Pancreas (tissue), 10 donors: ENCODE results near the gene ERI3. TPM values are rescaled to one million over a fixed set of nuclear protein-coding genes. Genes with fewer than 3 reads are reported as not detected.

Source experiments
- ATAC-seq, 4 donors: fragments of 200-7000 bp; cut with Tn5 transposase; one replicate each; pipeline versions ENCODE4 v1.8.0 to v1.9.1; 2020; ENCODE audit warnings: mild to moderate bottlenecking in 4 of 4, moderate library complexity in 4 of 4
- DNase-seq, 6 donors: peaks; one replicate each; pipeline ENCODE4 v3.0.0-alpha.2; 2020
- FAIRE-seq: peaks from 2 replicates; lab custom pipeline; 2012; peaks lifted over from hg19 to GRCh38; lab: Jason Lieb, UNC
- H3K27ac ChIP-seq, 4 donors: fragments of 200-600 bp; sonication (generic); 1 replicate in 3 of 4; 2 replicates in 1 of 4; pipeline versions ENCODE4 v1.5.0 to v1.8.0; 2020
- H3K27me3 ChIP-seq, 4 donors: fragments of 200-600 bp; one replicate each; pipeline ENCODE4 v1.8.0; 2021
- H3K36me3 ChIP-seq, 3 donors: fragments of 200-600 bp; sonication (generic) in 1 of 3; one replicate each; pipeline versions ENCODE4 v1.5.0 to v1.8.0; 2020 to 2021
- H3K4me1 ChIP-seq, 3 donors: fragments of 200-600 bp; one replicate each; pipeline ENCODE4 v1.8.0; 2021
- H3K4me3 ChIP-seq, 4 donors: fragments of 200-600 bp; sonication (generic) in 2 of 4; one replicate each; pipeline versions ENCODE4 v1.5.0 to v1.8.0; 2020 to 2021
- H3K9me3 ChIP-seq, 4 donors: fragments of 200-600 bp; one replicate each; pipeline ENCODE4 v1.8.0; 2021
- WGBS, 2 donors: extraction: QIAGEN DNeasy Blood & Tissue Kit; methylation state at CpG; one replicate each; pipeline ENCODE4 v1.1.7; 2013; 5-methylcytosine and 5-hydroxymethylcytosine counted together
- intact Hi-C, 3 donors: fragments of 100-400 bp; cut with DNase I; formaldehyde crosslinking; loops; one replicate each; pipeline versions ENCODE4 v1.11.1 to v1.14.2; 2022
- polyA plus RNA-seq, 2 donors: library from polyadenylated mRNA; stranded (reverse); fragments of 200-250 nt; gene quantifications; one replicate each; pipeline ENCODE4 v1.2.3, GENCODE V29; 2013
- total RNA-seq, 6 donors: library from RNA; stranded (reverse); fragmentation: NEBNext Ultra II Directional in 4 of 6; extraction: Animal tissue kit (Norgen Biotek cat#: 25700) in 4 of 6; gene quantifications; one replicate each; pipeline versions ENCODE4 v1.2.1 to v1.2.4, GENCODE V29; 2021 to 2023
- TF ChIP-seq, protein P1 (sequence below), 4 donors: fragments of 200-600 bp; sonication (generic) in 3 of 4; IDR thresholded peaks; one replicate each; pipeline versions ENCODE4 v1.5.0 to v1.8.0; 2021; ENCODE audit warnings: antibody characterized with exemption in 4 of 4
- donor health status: healthy with polysubstance abuse.
- donor health status: DM: no; HTN: no; CAD: no; lungs with moderate emphysema.
- donor health status: DM: no; HTN: no; CAD: no.
- donor health status: control.
- donor health status: control.
- donor health status: Bipolar disorder and iron deficiency.
- donor health status: DM: yes; HTN: yes; CAD: no.
- donor health status: DM: no; HTN: no; CAD: no.
- donor health status: DM: no; HTN: no; CAD: no.
- donor health status: DM: yes; HTN: yes; CAD: no.

ERI3 gene
- total and polyA plus RNA-seq, 8 donors, result 18.9 to 33.7 (median 21.8) TPM

DNA sequence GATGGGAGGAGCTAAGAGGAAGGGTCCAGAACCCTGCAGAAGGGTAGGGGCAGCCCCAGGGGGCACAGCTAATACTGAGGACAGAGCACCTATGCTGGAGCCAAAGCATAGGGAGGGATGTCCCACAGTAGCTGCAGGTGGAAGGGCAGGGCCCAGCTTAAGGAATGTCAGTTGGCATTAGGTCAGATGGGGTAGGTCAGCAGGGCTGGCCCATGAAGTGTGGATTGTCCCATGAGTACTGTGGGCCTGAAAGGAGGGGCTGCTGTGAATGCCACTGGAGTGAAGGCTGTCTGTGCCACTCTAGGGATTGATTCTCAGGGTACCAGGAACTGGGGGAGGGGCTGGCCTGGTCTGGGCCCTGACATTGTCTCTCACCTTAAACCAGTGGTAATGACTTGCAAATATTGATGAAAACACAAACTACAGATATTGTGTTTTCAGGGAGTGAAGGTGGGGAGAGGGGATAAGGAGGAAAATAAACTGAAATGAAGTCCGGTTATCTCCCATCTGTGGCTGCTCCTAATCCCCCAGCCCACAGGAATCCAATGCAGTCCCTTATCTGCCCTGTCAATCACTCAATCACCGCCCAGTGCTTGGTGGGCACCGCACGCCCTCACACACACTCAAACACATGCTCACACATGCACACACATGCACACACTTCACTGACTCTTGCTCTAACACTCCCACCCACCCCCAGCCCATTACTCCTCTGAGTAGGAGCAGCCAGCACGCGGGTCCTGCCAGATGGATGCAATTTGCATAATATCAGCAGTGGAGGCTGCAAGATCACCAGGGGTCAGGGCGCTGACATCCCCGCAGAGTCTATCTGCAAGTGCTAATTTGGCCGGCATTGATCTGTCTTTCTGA is 114.0 kb downstream of the ERI3 start:
- WGBS, 2 donors, result 82 to 83% methylated on average over 9 of the region's 9 CpGs

DNA sequence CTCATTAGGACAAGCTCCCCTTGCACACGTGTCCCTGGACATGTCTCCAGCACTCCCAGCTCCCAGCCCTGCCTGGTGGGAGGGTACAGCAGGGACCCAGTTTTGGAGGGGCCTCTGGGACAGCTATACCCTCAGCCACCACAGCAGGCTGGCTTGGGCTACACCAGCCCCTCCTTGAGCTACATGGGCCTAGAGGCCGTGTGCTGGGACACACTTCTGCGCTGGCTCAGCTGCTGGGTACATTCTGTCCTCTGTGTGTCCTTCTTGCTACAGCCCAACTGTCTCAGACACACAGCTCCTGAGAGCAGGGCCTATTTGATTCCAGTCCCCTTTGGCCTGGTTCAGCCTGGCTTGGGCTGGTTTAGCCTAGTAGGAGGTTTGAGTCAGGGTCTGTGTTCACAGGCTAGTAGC is 115.1 kb downstream of the ERI3 start:
- 88 to 93% methylated on average over 3 of the region's 3 CpGs for WGBS, 2 donors
- Histone ChIP-seq H3K9me3 (no peaks in the 10 kb centered on the region), H3K4me1 (no peaks in the 10 kb centered on the region), H3K27ac (no peak overlapping the region), H3K36me3 (no peaks in the 10 kb centered on the region), H3K4me3 (no peak overlapping the region), H3K27me3 (no peaks in the 10 kb centered on the region)
- ATAC-seq (peak in 3 of 4 donors; percentile 9 to 38 (median 30)), DNase-seq (peak in 2 of 6 donors; percentile 38 to 41), FAIRE-seq (no peak)
- intact Hi-C loops, result no loop called here
- TF ChIP-seq, protein P1, sequence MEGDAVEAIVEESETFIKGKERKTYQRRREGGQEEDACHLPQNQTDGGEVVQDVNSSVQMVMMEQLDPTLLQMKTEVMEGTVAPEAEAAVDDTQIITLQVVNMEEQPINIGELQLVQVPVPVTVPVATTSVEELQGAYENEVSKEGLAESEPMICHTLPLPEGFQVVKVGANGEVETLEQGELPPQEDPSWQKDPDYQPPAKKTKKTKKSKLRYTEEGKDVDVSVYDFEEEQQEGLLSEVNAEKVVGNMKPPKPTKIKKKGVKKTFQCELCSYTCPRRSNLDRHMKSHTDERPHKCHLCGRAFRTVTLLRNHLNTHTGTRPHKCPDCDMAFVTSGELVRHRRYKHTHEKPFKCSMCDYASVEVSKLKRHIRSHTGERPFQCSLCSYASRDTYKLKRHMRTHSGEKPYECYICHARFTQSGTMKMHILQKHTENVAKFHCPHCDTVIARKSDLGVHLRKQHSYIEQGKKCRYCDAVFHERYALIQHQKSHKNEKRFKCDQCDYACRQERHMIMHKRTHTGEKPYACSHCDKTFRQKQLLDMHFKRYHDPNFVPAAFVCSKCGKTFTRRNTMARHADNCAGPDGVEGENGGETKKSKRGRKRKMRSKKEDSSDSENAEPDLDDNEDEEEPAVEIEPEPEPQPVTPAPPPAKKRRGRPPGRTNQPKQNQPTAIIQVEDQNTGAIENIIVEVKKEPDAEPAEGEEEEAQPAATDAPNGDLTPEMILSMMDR (IDR thresholded peaks at IDR 0.05), result no peak

More for the DNA sequence above, 114.0 kb downstream of the ERI3 start:
- Histone ChIP-seq H3K9me3 (no peaks in the 10 kb centered on the region), H3K4me3 (no peak overlapping the region), H3K4me1 (no peaks in the 10 kb centered on the region), H3K27me3 (no peaks in the 10 kb centered on the region), H3K27ac (no peak overlapping the region), H3K36me3 (no peaks in the 10 kb centered on the region)
- TF ChIP-seq, protein P1 (IDR thresholded peaks at IDR 0.05), result no peak
- DNase-seq (peak in 1 of 6 donors; percentile 16), FAIRE-seq (no peak), ATAC-seq (no peak)
- intact Hi-C loops, result no loop called here

DNA sequence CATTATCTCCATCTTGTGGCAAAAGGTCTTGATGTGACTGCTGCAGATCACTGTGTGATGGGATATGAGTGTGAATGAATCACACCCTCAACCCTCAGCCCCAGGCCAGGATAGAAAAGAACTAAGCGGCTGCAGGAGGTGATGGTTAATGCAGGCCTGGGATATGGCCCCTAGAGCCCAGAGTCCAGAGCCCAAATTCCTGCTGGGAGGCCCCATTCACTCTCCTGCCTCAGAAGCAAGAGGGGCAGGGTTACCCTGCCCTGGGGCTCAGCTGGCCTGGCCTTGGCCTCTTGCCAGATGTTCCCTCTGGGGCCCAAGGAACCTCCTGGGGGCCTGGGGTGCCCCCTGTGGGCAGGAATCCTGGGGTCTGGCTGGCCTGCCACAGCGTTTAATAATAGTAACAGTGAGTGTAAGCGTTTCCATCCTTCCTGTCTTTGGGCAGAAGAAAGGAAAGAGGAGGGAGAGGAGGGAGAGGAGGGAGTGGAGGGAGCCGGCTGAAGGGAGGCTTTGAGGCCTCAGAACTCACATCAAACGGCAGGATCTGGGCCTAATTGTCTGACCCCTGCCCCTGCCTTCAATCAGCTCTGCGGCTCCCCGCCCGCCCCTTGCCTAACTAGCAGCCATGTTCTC is 115.6 kb downstream of the ERI3 start:
- Histone ChIP-seq H3K4me1 (no peaks in the 10 kb centered on the region), H3K36me3 (no peaks in the 10 kb centered on the region), H3K9me3 (no peaks in the 10 kb centered on the region), H3K27ac (no peak overlapping the region), H3K4me3 (no peak overlapping the region), H3K27me3 (no peaks in the 10 kb centered on the region)
- ATAC-seq (peak in 1 of 4 donors; percentile 9), FAIRE-seq (no peak), DNase-seq (peak in 1 of 6 donors; percentile 60)
- 75 to 77% methylated on average over 8 of the region's 8 CpGs for WGBS, 2 donors
- TF ChIP-seq, protein P1 (IDR thresholded peaks at IDR 0.05), result no peak
- intact Hi-C loops, result no loop called here

DNA sequence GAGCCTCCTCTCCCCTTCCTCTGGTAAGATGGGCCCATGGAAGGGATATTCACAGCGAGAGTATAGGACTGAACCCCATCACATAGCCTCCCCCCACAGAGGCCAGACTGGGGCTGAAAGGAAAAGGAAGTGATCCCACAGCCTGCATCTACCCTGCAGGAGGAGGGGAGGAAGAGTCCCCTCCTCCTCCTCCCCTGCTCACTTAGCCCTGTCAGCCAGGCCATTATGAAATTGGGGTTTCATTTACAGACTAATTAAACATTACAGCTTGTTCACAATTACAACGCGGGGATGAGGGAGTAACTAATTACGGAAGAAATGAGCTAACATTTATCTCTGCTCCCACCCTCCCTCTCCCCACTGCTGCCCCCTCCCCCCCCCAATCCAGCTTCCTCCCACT is 116.4 kb downstream of the ERI3 start:
- Histone ChIP-seq H3K4me3 (no peak overlapping the region), H3K27me3 (no peaks in the 10 kb centered on the region), H3K4me1 (no peaks in the 10 kb centered on the region), H3K36me3 (no peaks in the 10 kb centered on the region), H3K27ac (no peak overlapping the region), H3K9me3 (no peaks in the 10 kb centered on the region)
- no peak for ATAC-seq
- FAIRE-seq, result no peak
- intact Hi-C loops, result no loop called here
- no peak for DNase-seq
- WGBS, 2 donors, result 85 to 86% methylated on average over 4 of the region's 4 CpGs
- TF ChIP-seq, protein P1 (IDR thresholded peaks at IDR 0.05), result no peak
